DOHH2 (cell line): ENCODE data around the gene WFIKKN2.

Source experiments
- H3F3A ChIP-seq: fragments of 200-600 bp; sonication (generic), shearing (Covaris generic); 2 replicates; pipeline ENCODE4 v1.6.0; 2016; ENCODE audit warnings: antibody characterized with exemption, mild to moderate bottlenecking; ENCODE audit not compliant: control insufficient read depth, insufficient read depth
- H3K27ac ChIP-seq: fragments of 200-600 bp; sonication (generic); 2 replicates; pipeline ENCODE4 v1.5.1; 2014; ENCODE audit warnings: low read depth, mild to moderate bottlenecking, low read length, moderate library complexity
- H3K27me3 ChIP-seq: fragments of 200-600 bp; sonication (generic); 2 replicates; pipeline ENCODE4 v1.6.1; 2014; ENCODE audit warnings: mild to moderate bottlenecking, low read length, mixed read lengths; ENCODE audit not compliant: control insufficient read depth
- H3K36me3 ChIP-seq: fragments of 200-600 bp; sonication (generic); 2 replicates; pipeline ENCODE4 v1.6.1; 2014; ENCODE audit warnings: mild to moderate bottlenecking, low read length, moderate library complexity, mixed read lengths; ENCODE audit not compliant: control insufficient read depth
- H3K4me1 ChIP-seq: fragments of 200-600 bp; sonication (generic); 2 replicates; pipeline ENCODE4 v1.6.1; 2014; ENCODE audit warnings: mild to moderate bottlenecking, low read length, mixed read lengths; ENCODE audit not compliant: control insufficient read depth
- H3K4me2 ChIP-seq: fragments of 200-600 bp; sonication (generic); 2 replicates; pipeline ENCODE4 v1.6.0; 2014; ENCODE audit warnings: mild to moderate bottlenecking, low read length, moderate library complexity
- H3K4me3 ChIP-seq: fragments of 200-600 bp; sonication (generic); 2 replicates; pipeline ENCODE4 v1.5.1; 2014; ENCODE audit warnings: mild to moderate bottlenecking, low read length, mixed read lengths
- H3K79me2 ChIP-seq: fragments of 200-600 bp; sonication (generic); 2 replicates; pipeline ENCODE4 v1.6.1; 2014; ENCODE audit warnings: mild to moderate bottlenecking, low read length, mixed read lengths; ENCODE audit not compliant: control insufficient read depth
- H3K9me2 ChIP-seq: fragments of 200-600 bp; sonication (generic); replicated peaks from 2 replicates; pipeline ENCODE4 v1.6.1; 2014; ENCODE audit warnings: mild to moderate bottlenecking, low read length, mixed read lengths; ENCODE audit not compliant: control insufficient read depth
- H3K9me3 ChIP-seq: fragments of 200-600 bp; sonication (generic); 2 replicates; pipeline ENCODE4 v1.6.1; 2014; ENCODE audit warnings: antibody characterized with exemption, low read length, mixed read lengths; ENCODE audit not compliant: control insufficient read depth, insufficient read depth
- H4K20me1 ChIP-seq: fragments of 200-600 bp; sonication (generic); 2 replicates; pipeline ENCODE4 v1.6.0; 2014; ENCODE audit warnings: low read depth, mild to moderate bottlenecking, antibody characterized with exemption, low read length, moderate library complexity; ENCODE audit not compliant: control insufficient read depth, insufficient read depth
- EZH2phosphoT487 ChIP-seq: fragments of 200-600 bp; sonication (generic); IDR thresholded peaks from 2 replicates; pipeline ENCODE4 v1.6.1; 2017; ENCODE audit warnings: borderline replicate concordance, mild to moderate bottlenecking, antibody characterized with exemption, low read length, moderate library complexity, mixed read lengths
- TF ChIP-seq, protein P1 (sequence below): fragments of 200-600 bp; sonication (generic); IDR thresholded peaks from one replicate; pipeline ENCODE4 v1.5.1; 2014; ENCODE audit warnings: antibody characterized with exemption, mild to moderate bottlenecking, low read depth, low read length; ENCODE audit not compliant: poor library complexity, severe bottlenecking

WFIKKN2 gene

DNA sequence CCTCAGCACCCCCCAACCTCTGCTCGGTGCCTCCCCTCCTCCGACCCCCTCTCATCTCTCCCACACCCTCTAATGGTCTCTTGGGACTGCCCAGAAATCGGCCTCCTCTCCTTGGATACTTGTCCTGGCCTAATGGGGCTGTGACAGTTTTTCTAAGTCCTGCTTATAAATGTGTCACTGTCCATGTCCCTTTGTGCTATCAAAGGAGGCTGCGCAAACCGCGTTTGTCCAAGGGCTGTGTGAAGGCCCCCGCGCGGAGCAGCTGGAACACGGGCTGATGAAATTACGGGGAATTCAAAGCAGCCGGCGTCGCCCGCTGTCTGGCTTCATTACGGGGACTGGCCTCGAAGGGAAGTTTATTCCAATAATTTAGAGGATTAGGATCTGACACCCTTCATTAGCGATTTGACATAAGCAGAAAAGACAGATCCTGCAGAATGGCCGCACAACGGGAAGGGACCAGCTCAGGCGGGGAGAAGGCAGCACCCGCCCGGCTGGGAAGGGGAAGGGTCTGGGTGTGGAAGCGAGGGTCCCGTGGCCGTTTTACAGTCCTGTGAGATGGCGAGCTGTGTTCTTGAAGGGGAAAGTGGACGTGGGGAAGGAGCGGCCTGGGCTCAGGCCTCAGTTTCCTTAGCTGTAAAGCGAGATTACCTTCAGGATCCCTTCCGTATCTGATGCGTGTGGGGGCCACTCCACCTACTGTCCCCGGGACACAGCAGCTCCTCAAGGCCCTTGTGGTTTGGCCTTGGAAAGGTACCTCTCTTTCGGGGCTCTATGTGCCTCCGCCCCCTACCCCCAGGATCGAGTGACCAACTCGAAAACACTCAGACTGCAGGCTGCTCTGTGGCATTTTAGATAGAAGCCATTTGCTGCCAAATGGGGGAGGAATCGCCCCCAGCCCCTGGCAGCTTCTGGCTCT lies 1.6 kb upstream of the WFIKKN2 start:
- no peak overlapping the region for H3K4me3 ChIP-seq
- no peaks in the 10 kb centered on the region for H4K20me1 ChIP-seq
- H3K27me3 ChIP-seq = no peaks in the 10 kb centered on the region
- TF ChIP-seq, protein P1, sequence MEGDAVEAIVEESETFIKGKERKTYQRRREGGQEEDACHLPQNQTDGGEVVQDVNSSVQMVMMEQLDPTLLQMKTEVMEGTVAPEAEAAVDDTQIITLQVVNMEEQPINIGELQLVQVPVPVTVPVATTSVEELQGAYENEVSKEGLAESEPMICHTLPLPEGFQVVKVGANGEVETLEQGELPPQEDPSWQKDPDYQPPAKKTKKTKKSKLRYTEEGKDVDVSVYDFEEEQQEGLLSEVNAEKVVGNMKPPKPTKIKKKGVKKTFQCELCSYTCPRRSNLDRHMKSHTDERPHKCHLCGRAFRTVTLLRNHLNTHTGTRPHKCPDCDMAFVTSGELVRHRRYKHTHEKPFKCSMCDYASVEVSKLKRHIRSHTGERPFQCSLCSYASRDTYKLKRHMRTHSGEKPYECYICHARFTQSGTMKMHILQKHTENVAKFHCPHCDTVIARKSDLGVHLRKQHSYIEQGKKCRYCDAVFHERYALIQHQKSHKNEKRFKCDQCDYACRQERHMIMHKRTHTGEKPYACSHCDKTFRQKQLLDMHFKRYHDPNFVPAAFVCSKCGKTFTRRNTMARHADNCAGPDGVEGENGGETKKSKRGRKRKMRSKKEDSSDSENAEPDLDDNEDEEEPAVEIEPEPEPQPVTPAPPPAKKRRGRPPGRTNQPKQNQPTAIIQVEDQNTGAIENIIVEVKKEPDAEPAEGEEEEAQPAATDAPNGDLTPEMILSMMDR = no peak
- no peak for TF ChIP-seq EZH2phosphoT487
- no peaks in the 10 kb centered on the region for H3K9me3 ChIP-seq
- H3K79me2 ChIP-seq = no peaks in the 10 kb centered on the region
- H3K9me2 ChIP-seq = no peaks in the 10 kb centered on the region
- H3K4me2 ChIP-seq = no peak overlapping the region
- no peak overlapping the region for H3K27ac ChIP-seq
- H3F3A ChIP-seq = no peaks in the 10 kb centered on the region
- H3K4me1 ChIP-seq = no peaks in the 10 kb centered on the region
- no peaks in the 10 kb centered on the region for H3K36me3 ChIP-seq

DNA sequence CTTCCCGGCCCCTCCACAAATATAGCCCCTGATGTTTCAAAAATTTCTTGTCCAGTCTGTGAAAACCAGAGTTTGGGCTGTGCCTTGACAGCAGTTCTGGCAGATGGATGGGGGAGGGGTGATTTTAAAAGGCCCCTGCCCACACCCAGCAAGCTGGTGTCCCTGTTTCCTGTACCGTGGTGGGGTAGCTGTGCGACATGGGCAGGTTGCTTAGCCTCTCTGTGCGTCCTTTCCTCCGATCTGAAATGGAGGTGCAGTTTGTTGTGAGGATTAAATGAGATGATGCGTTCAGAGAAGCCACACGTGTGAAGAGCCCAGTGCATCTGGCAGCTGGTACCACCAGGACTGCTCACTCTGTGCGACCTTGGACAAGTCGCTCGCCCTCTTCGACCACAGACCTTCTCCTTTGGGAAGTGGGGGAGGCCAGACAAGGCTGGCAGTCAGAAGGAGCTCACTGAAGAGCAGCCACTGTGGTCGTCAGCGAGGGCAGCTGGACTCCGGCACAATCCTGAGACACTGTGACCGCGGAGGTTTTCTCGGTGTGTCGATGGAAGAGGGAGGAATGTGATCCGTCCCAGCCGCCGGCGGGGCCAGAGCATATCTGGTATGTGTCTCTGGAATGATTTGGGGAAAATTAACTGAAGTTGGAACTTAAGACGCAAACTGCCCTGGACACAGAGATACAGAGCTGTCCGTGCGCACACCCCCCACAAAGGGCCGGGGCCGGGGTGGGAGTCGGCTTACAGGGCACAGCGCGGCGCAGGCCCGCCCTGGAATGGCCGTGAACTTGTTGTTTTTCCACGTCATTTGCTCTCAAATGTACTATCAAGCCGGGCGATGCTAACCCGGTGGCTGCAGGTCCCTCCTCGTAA lies 721 bp upstream of the WFIKKN2 start:
- H3K9me2 ChIP-seq = no peaks in the 10 kb centered on the region
- H3K4me3 ChIP-seq = no peak overlapping the region
- H3K4me1 ChIP-seq = no peaks in the 10 kb centered on the region
- no peak overlapping the region for H3K4me2 ChIP-seq
- no peaks in the 10 kb centered on the region for H3F3A ChIP-seq
- H3K27me3 ChIP-seq = no peaks in the 10 kb centered on the region
- TF ChIP-seq, protein P1 = no peak
- TF ChIP-seq EZH2phosphoT487 = no peak
- no peaks in the 10 kb centered on the region for H4K20me1 ChIP-seq
- no peaks in the 10 kb centered on the region for H3K79me2 ChIP-seq
- H3K9me3 ChIP-seq = no peaks in the 10 kb centered on the region
- no peaks in the 10 kb centered on the region for H3K36me3 ChIP-seq
- no peak overlapping the region for H3K27ac ChIP-seq

DNA sequence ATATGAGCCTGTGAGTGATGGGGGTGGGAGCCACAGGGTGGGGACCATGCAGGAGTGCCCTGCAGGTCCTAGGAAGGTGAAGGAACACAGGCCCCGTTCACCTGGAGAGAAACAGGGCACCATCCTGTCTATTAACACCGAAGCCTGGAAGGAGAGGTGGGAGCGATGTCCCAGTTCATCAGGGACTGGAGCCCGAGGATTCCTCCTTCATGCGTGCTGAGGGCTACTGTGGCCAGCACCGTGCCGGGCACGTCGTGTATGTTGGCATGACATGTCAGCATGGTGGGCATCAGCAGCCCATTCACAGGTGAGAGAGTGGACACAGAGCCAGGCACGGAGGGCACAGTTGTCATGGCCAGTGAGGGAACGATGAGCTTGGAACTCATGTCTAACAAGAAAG lies 1.4 kb downstream of the WFIKKN2 start:
- TF ChIP-seq, protein P1 = no peak
- no peak for TF ChIP-seq EZH2phosphoT487
- Histone ChIP-seq H3F3A (no peaks in the 10 kb centered on the region), H3K27me3 (no peaks in the 10 kb centered on the region), H3K4me1 (no peaks in the 10 kb centered on the region), H4K20me1 (no peaks in the 10 kb centered on the region), H3K79me2 (no peaks in the 10 kb centered on the region), H3K36me3 (no peaks in the 10 kb centered on the region), H3K9me3 (no peaks in the 10 kb centered on the region), H3K4me2 (no peak overlapping the region), H3K9me2 (no peaks in the 10 kb centered on the region), H3K27ac (no peak overlapping the region), H3K4me3 (no peak overlapping the region)
